Ovary (tissue), 3 donors: ENCODE data around the gene PCNT.

Experiments used
- CTCF ChIP-seq, 3 donors: fragments of 450-650 bp in 2 of 3; fragments of 200-600 bp in 1 of 3; IDR thresholded peaks; one replicate each; pipeline versions ENCODE4 v1.5.1 to v1.8.0; 2016 to 2022; ENCODE audit warnings: antibody characterized with exemption in 3 of 3, mild to moderate bottlenecking in 1 of 3
- POLR2A ChIP-seq: fragments of 450-650 bp; IDR thresholded peaks from one replicate; pipeline ENCODE4 v1.6.1; 2017; ENCODE audit warnings: antibody characterized with exemption, mild to moderate bottlenecking, moderate library complexity
- donor health status: DM: no; HTN: no; CAD: no.

DNA sequence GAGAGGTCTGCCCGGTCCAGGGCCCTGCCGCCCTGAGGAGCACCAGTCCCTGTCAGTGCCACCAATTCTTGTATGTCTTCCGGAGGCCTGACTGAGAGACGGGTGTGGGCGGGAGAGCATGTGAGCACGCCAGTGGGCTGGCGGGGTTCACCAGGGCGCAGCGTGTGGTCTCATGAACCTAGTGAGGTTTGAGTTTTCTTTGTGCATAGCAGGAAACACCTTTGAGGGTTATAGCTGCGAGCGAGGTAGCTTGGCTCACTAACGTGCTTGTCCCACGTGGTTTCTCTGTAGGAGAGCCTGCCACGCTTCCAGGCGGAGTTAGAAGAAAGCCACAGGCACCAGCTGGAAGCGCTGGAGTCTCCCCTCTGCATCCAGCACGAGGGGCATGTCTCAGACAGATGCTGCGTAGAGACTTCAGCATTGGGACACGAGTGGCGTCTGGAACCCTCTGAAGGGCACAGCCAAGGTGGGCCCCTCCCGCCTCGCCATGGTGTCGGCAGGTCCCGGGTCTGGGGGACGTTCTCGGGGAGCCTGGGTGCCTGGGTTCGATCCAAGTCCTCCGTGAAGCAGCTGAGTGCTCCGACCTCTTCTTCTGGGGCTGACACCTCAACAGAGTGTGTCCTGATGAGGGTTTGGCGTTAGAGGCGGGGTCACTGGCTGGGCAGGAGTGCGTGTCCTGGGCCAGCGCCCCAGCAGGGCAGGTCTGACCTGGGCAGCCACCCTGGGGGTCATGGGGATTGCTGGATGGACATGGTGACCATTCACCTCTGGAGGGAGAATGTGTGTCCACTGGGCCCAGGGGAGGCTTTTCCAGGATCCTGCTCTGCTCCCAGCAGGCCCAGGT, 31.4 kb downstream of the PCNT start:
- TF ChIP-seq CTCF (IDR thresholded peaks at IDR 0.05): no peak
- no peak for TF ChIP-seq POLR2A
